OCI-LY3 (cell line): ENCODE measurements around the gene GALNT10.

ENCODE experiments used
- EZH2phosphoT487 ChIP-seq: fragments of 200-600 bp; shearing (Covaris generic); IDR thresholded peaks from 2 replicates; pipeline ENCODE4 v1.6.1; 2018; ENCODE audit warnings: antibody characterized with exemption, mixed run types, low read depth
- TF ChIP-seq, protein P1 (sequence below): fragments of 200-600, 300-600 bp; sonication (generic); IDR thresholded peaks from 2 replicates; pipeline ENCODE4 v1.5.1; 2014; ENCODE audit warnings: antibody characterized with exemption, low read length, low read depth

GRCh38 chr5:154330097-154330667 lies 139.6 kb downstream of the GALNT10 start:
- TF ChIP-seq, protein P1, sequence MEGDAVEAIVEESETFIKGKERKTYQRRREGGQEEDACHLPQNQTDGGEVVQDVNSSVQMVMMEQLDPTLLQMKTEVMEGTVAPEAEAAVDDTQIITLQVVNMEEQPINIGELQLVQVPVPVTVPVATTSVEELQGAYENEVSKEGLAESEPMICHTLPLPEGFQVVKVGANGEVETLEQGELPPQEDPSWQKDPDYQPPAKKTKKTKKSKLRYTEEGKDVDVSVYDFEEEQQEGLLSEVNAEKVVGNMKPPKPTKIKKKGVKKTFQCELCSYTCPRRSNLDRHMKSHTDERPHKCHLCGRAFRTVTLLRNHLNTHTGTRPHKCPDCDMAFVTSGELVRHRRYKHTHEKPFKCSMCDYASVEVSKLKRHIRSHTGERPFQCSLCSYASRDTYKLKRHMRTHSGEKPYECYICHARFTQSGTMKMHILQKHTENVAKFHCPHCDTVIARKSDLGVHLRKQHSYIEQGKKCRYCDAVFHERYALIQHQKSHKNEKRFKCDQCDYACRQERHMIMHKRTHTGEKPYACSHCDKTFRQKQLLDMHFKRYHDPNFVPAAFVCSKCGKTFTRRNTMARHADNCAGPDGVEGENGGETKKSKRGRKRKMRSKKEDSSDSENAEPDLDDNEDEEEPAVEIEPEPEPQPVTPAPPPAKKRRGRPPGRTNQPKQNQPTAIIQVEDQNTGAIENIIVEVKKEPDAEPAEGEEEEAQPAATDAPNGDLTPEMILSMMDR: no peak
- TF ChIP-seq EZH2phosphoT487: no peak
